Vagina (tissue), 2 donors: ENCODE measurements around the gene ADPRHL1.

Source experiments
- CTCF ChIP-seq, 3 experiments: fragments of 450-650 bp in 2 of 3; fragments of 200-600 bp in 1 of 3; sonication (generic) in 1 of 3; IDR thresholded peaks; one replicate each; pipeline ENCODE4 v1.5.1; 2017 to 2019; ENCODE audit warnings: antibody characterized with exemption in 3 of 3, mild to moderate bottlenecking in 2 of 3, moderate library complexity in 2 of 3
- POLR2A ChIP-seq, 2 donors: fragments of 450-650 bp; IDR thresholded peaks; one replicate each; pipeline ENCODE4 v1.6.1; 2017; ENCODE audit warnings: antibody characterized with exemption in 2 of 2, mild to moderate bottlenecking in 2 of 2, moderate library complexity in 2 of 2
- POLR2AphosphoS5 ChIP-seq, 2 donors: sonication (generic); formaldehyde crosslinking; IDR thresholded peaks; one replicate each; pipeline ENCODE4 v1.9.0; 2017; ENCODE audit warnings: antibody characterized with exemption in 2 of 2, mild to moderate bottlenecking in 2 of 2, low read depth in 1 of 2; ENCODE audit not compliant: insufficient read depth in 1 of 2

- no peak for TF ChIP-seq CTCF (IDR thresholded peaks at IDR 0.05)
- no peak for TF ChIP-seq POLR2AphosphoS5 (IDR thresholded peaks at IDR 0.05; ENCODE audit: insufficient read depth in 1 of 2, low read depth in 1 of 2)
- TF ChIP-seq POLR2A (IDR thresholded peaks at IDR 0.05) = no peak
Measured at GRCh38 chr13:113446488-113446854, 6.8 kb downstream of the ADPRHL1 start.
